T-helper 22 cell (primary cell): ENCODE results near the gene ROR1.

ENCODE experiments used
- DNase-seq: peaks from one replicate; pipeline ENCODE4 v3.0.0-alpha.2; 2020; ENCODE audit warnings: low read depth

ROR1 gene

GRCh38 chr1:64030411-64030810 is 256.6 kb downstream of the ROR1 start:
- no peak for DNase-seq

GRCh38 chr1:64031236-64031635 is 257.4 kb downstream of the ROR1 start:
- DNase-seq = no peak

DNA sequence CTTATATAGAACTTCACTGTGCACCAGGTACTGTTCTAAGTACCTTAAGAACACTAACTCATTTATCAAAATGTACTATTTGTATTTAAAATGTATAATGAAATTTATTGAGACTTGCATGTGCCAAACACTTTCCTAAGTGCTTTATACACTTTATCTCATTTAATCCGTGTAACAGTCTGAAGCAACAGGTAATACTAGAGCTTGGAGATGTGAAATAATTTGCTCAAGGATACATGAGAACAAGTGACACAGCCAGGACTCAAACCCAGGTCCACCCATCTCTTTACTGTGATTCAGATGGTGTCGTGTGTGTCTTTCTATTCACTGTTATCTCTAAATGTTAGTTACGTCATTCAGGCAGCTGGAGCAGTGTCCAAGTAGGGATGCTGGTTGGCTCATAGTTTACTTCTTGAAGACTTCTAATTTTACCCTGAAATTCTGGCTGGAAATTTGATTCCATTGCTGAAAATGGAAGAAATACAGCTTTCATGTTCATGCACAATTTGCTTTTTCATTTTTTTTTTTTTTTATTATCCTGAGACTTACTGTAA is 259.9 kb downstream of the ROR1 start:
- no peak for DNase-seq

- no peak for DNase-seq
These were observed 262.7 kb downstream of the ROR1 start for GRCh38 chr1:64036549-64036948.

DNA sequence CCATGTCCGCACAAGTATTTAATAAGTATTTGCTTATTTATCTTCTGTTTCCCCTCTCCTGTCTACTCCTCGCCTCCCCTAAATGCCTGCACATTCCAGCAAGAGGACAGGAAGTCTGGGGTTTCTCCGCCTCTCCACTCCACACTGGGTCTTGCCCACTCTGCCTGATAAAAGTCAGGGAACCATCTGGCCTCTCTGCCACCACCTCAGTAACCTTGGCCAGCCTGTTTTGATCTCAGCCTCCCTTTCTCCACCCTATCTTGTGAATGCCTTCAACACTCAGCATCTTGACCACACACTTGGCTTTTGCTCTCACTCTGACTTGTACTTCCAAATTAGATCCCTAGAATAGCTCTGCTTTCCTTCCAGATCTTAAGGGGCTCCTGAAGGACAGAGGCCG is 264.3 kb downstream of the ROR1 start:
- DNase-seq = no peak

GRCh38 chr1:64038965-64039364 is 265.1 kb downstream of the ROR1 start:
- DNase-seq = no peak

- no peak for DNase-seq
These were observed 265.6 kb downstream of the ROR1 start for GRCh38 chr1:64039390-64039926.

DNA sequence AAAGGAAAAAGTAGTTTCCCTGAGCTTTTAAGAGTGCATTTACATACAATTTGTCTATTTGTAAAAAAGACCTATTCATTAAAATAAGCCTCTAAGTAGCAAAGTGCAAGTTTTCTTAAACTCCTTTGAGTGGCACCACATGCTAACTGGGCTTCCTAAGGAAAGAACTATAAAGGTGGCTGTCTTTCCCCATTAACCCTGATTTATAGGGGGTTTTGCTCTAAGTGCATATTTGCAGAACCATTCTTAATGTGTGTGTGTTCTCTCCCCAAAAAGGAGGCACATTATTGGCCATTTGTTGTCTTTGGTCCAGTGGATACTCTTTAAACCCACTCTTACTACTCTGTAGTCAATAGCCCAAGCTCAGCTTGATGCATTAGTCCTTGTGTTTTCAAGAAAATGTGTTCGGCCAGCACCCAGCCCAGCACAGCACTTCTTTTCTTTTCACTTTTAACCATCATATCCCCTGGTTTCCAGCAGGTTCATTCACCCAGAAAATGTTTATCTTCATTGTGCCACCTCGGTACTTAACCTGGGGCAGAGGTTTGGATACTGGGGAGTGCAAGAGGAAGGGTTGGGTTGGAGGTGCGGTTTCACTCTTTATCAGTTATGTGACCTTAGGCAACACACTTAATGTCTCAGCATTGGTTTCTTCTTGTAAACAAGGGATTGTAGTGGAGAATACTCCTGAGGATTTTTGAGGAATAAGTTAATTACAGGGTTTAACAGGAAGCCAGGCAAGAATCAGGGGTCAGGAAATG is 267.7 kb downstream of the ROR1 start:
- no peak for DNase-seq

- no peak for DNase-seq
These were observed 268.7 kb downstream of the ROR1 start for GRCh38 chr1:64042331-64043100.

DNA sequence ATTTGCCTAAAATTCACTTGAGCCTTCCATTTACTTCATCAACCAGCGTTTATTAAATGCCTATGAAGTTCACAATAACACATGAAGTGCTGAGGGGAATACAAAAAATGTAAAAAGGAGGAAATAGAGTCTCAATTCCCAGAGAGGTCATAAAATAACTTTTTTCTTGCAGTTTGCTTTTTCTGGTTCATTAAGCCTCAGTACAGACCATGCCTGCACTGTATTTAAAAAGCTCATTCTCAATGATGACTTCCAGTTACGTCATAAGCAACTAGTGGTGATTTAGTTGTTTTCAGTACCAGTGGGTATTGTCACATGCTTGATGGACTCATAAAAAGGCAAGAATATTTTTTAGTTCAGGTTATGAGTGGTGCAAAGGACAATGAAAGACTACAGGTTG is 269.5 kb downstream of the ROR1 start:
- no peak for DNase-seq

DNA sequence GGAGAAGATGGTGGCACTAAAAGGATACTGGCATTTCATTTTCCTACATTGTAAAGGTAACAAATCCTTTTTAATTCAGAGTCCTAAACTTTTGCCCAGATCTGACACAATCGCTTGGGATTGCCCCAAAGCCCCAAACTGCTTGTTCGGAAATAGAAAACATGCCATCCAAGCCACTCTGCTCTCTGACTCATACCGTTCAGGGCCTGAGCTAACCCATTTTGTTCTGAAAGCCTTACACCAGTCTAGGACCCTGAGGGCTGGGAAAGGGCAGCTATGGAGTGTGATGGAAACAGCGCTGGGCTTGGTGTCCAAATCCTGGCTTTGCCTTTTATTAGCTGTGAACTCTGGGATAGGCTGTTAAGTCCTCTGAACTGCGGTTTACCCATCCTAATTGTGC is 270.2 kb downstream of the ROR1 start:
- DNase-seq = no peak

- DNase-seq = no peak
These were observed 272.4 kb downstream of the ROR1 start for GRCh38 chr1:64046243-64046642.

DNA sequence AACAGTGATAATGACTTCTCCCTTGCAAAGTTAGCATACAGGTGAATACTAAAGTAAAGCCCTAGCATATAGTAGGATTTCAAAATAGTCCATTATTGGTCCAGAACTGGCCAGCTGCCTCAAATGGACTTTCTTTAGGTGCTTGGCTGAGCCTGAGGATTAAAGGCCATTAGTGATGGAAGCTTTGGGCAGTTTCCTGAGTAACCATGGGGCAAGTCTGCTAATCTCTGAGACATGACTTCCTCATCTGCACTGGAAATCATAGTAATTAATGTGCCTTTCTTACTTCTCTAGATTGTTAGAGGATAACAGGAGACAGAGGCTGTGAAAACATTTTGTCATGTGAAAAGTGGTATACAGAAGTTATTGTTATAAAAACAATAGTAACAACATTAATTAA is 273.1 kb downstream of the ROR1 start:
- DNase-seq = no peak

- DNase-seq = no peak
These were observed 273.8 kb downstream of the ROR1 start for GRCh38 chr1:64047549-64047996.

- DNase-seq = no peak
These were observed 276.2 kb downstream of the ROR1 start for GRCh38 chr1:64049900-64050540.

DNA sequence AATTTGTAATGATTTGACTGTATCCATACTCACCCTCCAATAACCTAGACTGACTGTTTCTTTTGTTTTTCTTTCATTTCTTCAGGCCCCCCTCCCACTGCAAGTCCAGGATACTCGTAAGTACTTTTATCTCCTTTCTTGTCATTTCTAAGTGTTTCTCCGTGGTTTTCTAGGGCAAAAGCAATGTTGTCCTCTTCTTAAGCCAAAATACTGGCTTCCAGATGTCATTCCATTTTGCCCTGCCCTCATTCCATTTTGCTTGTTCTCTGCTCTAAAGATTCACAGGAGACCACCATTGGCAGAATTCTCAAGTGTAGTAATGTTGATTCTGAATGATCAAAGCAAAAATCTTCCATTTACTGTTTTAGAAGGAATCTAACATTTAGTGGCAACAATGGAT is 276.8 kb downstream of the ROR1 start:
- DNase-seq = no peak

GRCh38 chr1:64051796-64052195 is 278.0 kb downstream of the ROR1 start:
- no peak for DNase-seq

GRCh38 chr1:64052777-64053176 is 279.0 kb downstream of the ROR1 start:
- DNase-seq = no peak

DNA sequence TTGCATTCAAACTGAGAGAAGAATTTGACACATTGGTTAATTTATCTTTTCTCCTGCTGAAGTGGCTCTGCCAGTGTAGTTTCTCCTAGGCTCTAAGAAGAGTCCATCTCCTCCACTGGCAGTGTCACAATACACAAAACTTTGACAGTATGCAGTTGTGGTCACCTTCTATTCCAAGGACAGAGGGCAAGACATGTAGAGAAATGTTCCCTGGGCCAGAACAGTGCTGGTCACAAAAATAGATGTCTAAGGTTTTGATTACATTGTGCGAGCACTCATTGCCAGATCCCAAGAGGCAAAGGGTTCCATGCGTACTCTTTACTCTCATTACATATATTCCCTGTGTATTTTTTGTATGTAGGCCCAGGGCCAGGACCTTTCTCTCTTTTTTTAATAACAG is 281.5 kb downstream of the ROR1 start:
- DNase-seq = no peak

DNA sequence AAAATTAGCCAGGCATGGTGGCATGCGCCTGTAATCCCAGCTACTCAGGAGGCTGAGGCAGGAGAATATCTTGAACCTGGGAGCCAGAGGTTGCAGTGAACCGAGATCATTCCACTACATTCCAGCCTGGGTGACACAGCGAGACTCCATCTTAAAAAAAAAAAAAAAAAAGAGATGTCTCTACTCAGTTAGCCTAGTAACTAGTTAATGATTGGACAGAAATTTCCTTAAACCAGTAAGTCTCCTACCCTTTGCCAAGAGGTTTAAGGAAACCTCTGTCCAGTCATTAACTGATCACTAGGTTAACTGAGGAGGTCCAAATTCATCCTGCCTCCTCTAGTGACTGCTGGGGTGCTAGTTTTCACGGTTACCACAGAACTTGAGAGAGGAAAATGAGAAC is 285.7 kb downstream of the ROR1 start:
- no peak for DNase-seq

- DNase-seq = no peak
These were observed 286.9 kb downstream of the ROR1 start for GRCh38 chr1:64060611-64061302.
